HEK293 (cell line): ENCODE measurements around the gene PRKCE.
A peak's percentile ranks its signal among the peaks of the same experiment; 100 is the strongest.

Experiments
- CTCF ChIA-PET: fragments of 350-600 bp; formaldehyde crosslinking; extraction: SDS; loops from one replicate; lab custom pipeline; 2021; ENCODE audit warnings: antibody characterized with exemption; lab: Yijun Ruan, JAX
- POLR2A ChIA-PET: fragments of 300-600 bp; formaldehyde crosslinking; extraction: SDS; loops from one replicate; lab custom pipeline; 2020; ENCODE audit warnings: antibody characterized with exemption, inconsistent platforms; lab: Yijun Ruan, JAX
- H3K27ac ChIP-seq: fragments of 200-500 bp; sonication (Bioruptor generic); 2 replicates; pipeline ENCODE4 v1.5.1; 2014; ENCODE audit warnings: low read depth, low read length, control low read depth, inconsistent platforms; ENCODE audit errors: extremely low read depth
- H3K36me3 ChIP-seq, 2 experiments: fragments of 200-500 bp in 1 of 2; sonication (Bioruptor generic) in 1 of 2; 1 replicate in 1 of 2; 2 replicates in 1 of 2; pipeline ENCODE4 v1.5.1; 2014 to 2017; ENCODE audit warnings: inconsistent platforms in 2 of 2, low read length in 2 of 2; ENCODE audit not compliant: control insufficient read depth in 2 of 2, insufficient read depth in 1 of 2
- H3K4me1 ChIP-seq: fragments of 200-500 bp; sonication (Bioruptor generic); 2 replicates; pipeline ENCODE4 v1.5.1; 2014; ENCODE audit warnings: mild to moderate bottlenecking, low read length, inconsistent platforms; ENCODE audit not compliant: control insufficient read depth, insufficient read depth
- H3K4me3 ChIP-seq: 2 replicates; pipeline ENCODE4 v1.5.1; 2011; ENCODE audit warnings: low read depth, mild to moderate bottlenecking, control low read depth, low read length, moderate library complexity
- H3K9me3 ChIP-seq: fragments of 200-500 bp; sonication (Bioruptor generic); 2 replicates; pipeline ENCODE4 v1.5.1; 2014; ENCODE audit warnings: low read depth, low read length, inconsistent platforms; ENCODE audit not compliant: control insufficient read depth, insufficient read depth
- CTCF ChIP-seq: fragments of 450-650 bp; formaldehyde crosslinking; IDR thresholded peaks from 2 replicates; pipeline ENCODE4 v1.5.1; 2016; ENCODE audit warnings: missing biosample characterization, missing genetic modification characterization
- GLIS1 ChIP-seq: fragments of 450-650 bp; formaldehyde crosslinking; IDR thresholded peaks from 2 replicates; pipeline ENCODE4 v1.5.1; 2016; ENCODE audit warnings: missing biosample characterization, missing genetic modification characterization
- GLIS2 ChIP-seq: fragments of 450-650 bp; formaldehyde crosslinking; IDR thresholded peaks from 2 replicates; pipeline ENCODE4 v1.5.1; 2016; ENCODE audit warnings: missing biosample characterization, missing genetic modification characterization
- IKZF3 ChIP-seq: fragments of 450-650 bp; IDR thresholded peaks from 2 replicates; pipeline ENCODE4 v1.5.0; 2018; ENCODE audit warnings: missing biosample characterization, mild to moderate bottlenecking, missing genetic modification characterization, moderate library complexity
- KLF9 ChIP-seq: fragments of 450-650 bp; formaldehyde crosslinking; IDR thresholded peaks from 2 replicates; pipeline ENCODE4 v1.5.1; 2016; ENCODE audit warnings: missing biosample characterization, missing genetic modification characterization, low read depth
- PRDM1 ChIP-seq: fragments of 450-650 bp; formaldehyde crosslinking; IDR thresholded peaks from 2 replicates; pipeline ENCODE4; 2016; ENCODE audit warnings: missing biosample characterization, missing genetic modification characterization
- PRDM6 ChIP-seq: fragments of 450-650 bp; formaldehyde crosslinking; IDR thresholded peaks from 2 replicates; pipeline ENCODE4 v1.5.1; 2017; ENCODE audit warnings: missing biosample characterization, missing genetic modification characterization
- SETDB1 ChIP-seq: IDR thresholded peaks from one replicate; pipeline ENCODE4 v1.6.1; 2017; ENCODE audit warnings: mild to moderate bottlenecking, low read length, moderate library complexity, mixed read lengths; ENCODE audit not compliant: insufficient read length
- SP7 ChIP-seq: fragments of 450-650 bp; formaldehyde crosslinking; IDR thresholded peaks from 2 replicates; pipeline ENCODE4 v1.5.1; 2016; ENCODE audit warnings: missing biosample characterization, missing genetic modification characterization
- WT1 ChIP-seq: fragments of 450-650 bp; formaldehyde crosslinking; IDR thresholded peaks from 2 replicates; pipeline ENCODE4 v1.5.1; 2016; ENCODE audit warnings: missing biosample characterization, missing genetic modification characterization
- ZBTB44 ChIP-seq: fragments of 450-650 bp; IDR thresholded peaks from 2 replicates; pipeline ENCODE4 v1.5.1; 2018; ENCODE audit warnings: missing biosample characterization, mild to moderate bottlenecking, missing genetic modification characterization
- ZFP41 ChIP-seq: fragments of 450-650 bp; formaldehyde crosslinking; IDR thresholded peaks from 2 replicates; pipeline ENCODE4 v1.5.1; 2016; ENCODE audit warnings: missing biosample characterization, missing genetic modification characterization, borderline replicate concordance
- ZIC2 ChIP-seq: fragments of 450-650 bp; formaldehyde crosslinking; IDR thresholded peaks from 2 replicates; pipeline ENCODE4 v1.5.1; 2016; ENCODE audit warnings: missing biosample characterization, missing genetic modification characterization
- ZNF18 ChIP-seq: fragments of 450-650 bp; formaldehyde crosslinking; IDR thresholded peaks from 2 replicates; pipeline ENCODE4 v1.5.1; 2016; ENCODE audit warnings: missing biosample characterization, missing genetic modification characterization
- ZNF302 ChIP-seq: fragments of 450-650 bp; formaldehyde crosslinking; IDR thresholded peaks from 2 replicates; pipeline ENCODE4 v1.5.1; 2016; ENCODE audit warnings: missing biosample characterization, missing genetic modification characterization, low read depth
- ZNF624 ChIP-seq: fragments of 450-650 bp; formaldehyde crosslinking; IDR thresholded peaks from 2 replicates; pipeline ENCODE4 v1.5.1; 2017; ENCODE audit warnings: missing biosample characterization, missing genetic modification characterization
- ZNF785 ChIP-seq: fragments of 450-650 bp; formaldehyde crosslinking; IDR thresholded peaks from 2 replicates; pipeline ENCODE4 v1.5.1; 2016; ENCODE audit warnings: missing biosample characterization, missing genetic modification characterization
- ZNF843 ChIP-seq: fragments of 450-650 bp; formaldehyde crosslinking; IDR thresholded peaks from 2 replicates; pipeline ENCODE4 v1.5.1; 2016; ENCODE audit warnings: missing biosample characterization, missing genetic modification characterization
- TF ChIP-seq, protein P1 (sequence below): fragments of 450-650 bp; formaldehyde crosslinking; IDR thresholded peaks from 2 replicates; pipeline ENCODE4 v1.5.1; 2016; ENCODE audit warnings: missing biosample characterization, missing genetic modification characterization
- TF ChIP-seq, protein P2 (sequence below): fragments of 450-650 bp; formaldehyde crosslinking; IDR thresholded peaks from 2 replicates; pipeline ENCODE4 v1.5.1; 2017; ENCODE audit warnings: missing biosample characterization, missing genetic modification characterization

PRKCE gene

GRCh38 chr2:45814951-45815621 lies 163.6 kb downstream of the PRKCE start:
- Histone ChIP-seq H3K4me1 (peaks cover 43% of the 10 kb centered on the region), H3K4me3 (no peak overlapping the region), H3K9me3 (no peaks in the 10 kb centered on the region), H3K36me3 (no peaks in the 10 kb centered on the region), H3K27ac (peak overlapping the region; percentile 29; the same call in 1 of the 2 replicates)
- no peak for TF ChIP-seq ZNF785
- no peak for TF ChIP-seq ZNF302
- TF ChIP-seq SP7, result peak; percentile 23; the same call in 1 of the 2 replicates
- peak; percentile 38; the same call in 1 of the 2 replicates for TF ChIP-seq ZNF843
- TF ChIP-seq, protein P1, sequence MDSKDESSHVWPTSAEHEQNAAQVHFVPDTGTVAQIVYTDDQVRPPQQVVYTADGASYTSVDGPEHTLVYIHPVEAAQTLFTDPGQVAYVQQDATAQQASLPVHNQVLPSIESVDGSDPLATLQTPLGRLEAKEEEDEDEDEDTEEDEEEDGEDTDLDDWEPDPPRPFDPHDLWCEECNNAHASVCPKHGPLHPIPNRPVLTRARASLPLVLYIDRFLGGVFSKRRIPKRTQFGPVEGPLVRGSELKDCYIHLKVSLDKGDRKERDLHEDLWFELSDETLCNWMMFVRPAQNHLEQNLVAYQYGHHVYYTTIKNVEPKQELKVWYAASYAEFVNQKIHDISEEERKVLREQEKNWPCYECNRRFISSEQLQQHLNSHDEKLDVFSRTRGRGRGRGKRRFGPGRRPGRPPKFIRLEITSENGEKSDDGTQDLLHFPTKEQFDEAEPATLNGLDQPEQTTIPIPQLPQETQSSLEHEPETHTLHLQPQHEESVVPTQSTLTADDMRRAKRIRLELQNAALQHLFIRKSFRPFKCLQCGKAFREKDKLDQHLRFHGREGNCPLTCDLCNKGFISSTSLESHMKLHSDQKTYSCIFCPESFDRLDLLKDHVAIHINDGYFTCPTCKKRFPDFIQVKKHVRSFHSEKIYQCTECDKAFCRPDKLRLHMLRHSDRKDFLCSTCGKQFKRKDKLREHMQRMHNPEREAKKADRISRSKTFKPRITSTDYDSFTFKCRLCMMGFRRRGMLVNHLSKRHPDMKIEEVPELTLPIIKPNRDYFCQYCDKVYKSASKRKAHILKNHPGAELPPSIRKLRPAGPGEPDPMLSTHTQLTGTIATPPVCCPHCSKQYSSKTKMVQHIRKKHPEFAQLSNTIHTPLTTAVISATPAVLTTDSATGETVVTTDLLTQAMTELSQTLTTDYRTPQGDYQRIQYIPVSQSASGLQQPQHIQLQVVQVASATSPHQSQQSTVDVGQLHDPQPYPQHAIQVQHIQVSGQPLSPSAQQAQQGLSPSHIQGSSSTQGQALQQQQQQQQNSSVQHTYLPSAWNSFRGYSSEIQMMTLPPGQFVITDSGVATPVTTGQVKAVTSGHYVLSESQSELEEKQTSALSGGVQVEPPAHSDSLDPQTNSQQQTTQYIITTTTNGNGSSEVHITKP, result peak; percentile 74
- TF ChIP-seq ZNF624 (tag by site-specific recombination), result no peak
- no peak for TF ChIP-seq SETDB1
- TF ChIP-seq IKZF3 (tag by site-specific recombination), result 0 out of 2 replicates have a peak, but pooled peaks have one; percentile 22
- no peak for TF ChIP-seq GLIS2 (tag by site-specific recombination)
- peak; percentile 89 for TF ChIP-seq GLIS1 (tag by site-specific recombination)
- TF ChIP-seq ZBTB44 (tag by site-specific recombination), result 0 out of 2 replicates have a peak, but pooled peaks have one; percentile 35
- TF ChIP-seq ZFP41 (tag by site-specific recombination), result no peak
- TF ChIP-seq, protein P2, sequence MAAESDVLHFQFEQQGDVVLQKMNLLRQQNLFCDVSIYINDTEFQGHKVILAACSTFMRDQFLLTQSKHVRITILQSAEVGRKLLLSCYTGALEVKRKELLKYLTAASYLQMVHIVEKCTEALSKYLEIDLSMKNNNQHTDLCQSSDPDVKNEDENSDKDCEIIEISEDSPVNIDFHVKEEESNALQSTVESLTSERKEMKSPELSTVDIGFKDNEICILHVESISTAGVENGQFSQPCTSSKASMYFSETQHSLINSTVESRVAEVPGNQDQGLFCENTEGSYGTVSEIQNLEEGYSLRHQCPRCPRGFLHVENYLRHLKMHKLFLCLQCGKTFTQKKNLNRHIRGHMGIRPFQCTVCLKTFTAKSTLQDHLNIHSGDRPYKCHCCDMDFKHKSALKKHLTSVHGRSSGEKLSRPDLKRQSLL (tag by site-specific recombination), result 0 out of 2 replicates have a peak, but pooled peaks have one; percentile 5
- TF ChIP-seq ZNF18, result peak; percentile 78
- no peak for TF ChIP-seq CTCF (tag by site-specific recombination)
- TF ChIP-seq KLF9 (tag by site-specific recombination), result no peak
- 0 out of 2 replicates have a peak, but pooled peaks have one; percentile 16 for TF ChIP-seq ZIC2 (tag by site-specific recombination)
- no peak for TF ChIP-seq PRDM1 (tag by site-specific recombination)
- TF ChIP-seq PRDM6 (tag by site-specific recombination), result peak; percentile 61; the same call in 1 of the 2 replicates
- TF ChIP-seq WT1 (tag by site-specific recombination), result peak; percentile 86
- CTCF ChIA-PET, result interaction anchor here (0.7 kb wide), 1 partner anchor 53 kb away, joined by 3 read pairs; no protein-coding TSS in a partner anchor
- POLR2A ChIA-PET, result no interaction called here
